Astrocyte (in vitro differentiated cells and primary cell): ENCODE results near the gene OMA1.

Source experiments
- EZH2 ChIP-seq: IDR thresholded peaks from 2 replicates; pipeline ENCODE4 v1.6.1; 2012; ENCODE audit warnings: mild to moderate bottlenecking, low read length, inconsistent platforms; ENCODE audit not compliant: insufficient read depth
- TF ChIP-seq, protein P1 (sequence below): IDR thresholded peaks from 2 replicates; pipeline ENCODE4 v1.5.1; 2011; ENCODE audit warnings: low read depth, mild to moderate bottlenecking, inconsistent platforms, low read length, moderate library complexity; ENCODE audit not compliant: insufficient read depth

DNA sequence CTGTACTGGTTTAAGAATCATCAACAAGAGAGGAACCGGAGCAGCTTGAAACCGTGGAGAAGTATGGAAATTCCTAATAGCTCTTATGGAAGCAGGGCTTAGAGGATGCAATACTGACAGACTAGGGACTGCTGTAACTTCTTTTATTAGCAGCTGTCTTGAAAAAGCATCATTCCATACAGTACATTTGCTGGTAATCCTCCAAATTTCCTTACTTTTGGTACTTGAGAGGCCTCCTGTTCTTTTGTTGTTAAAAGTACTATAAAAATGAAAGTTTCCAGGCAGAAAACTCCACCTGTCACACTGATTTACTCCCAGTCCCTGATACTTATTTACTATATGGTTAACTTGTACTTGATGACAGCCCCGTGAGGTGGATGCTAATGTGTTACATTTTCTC lies 7.7 kb downstream of the OMA1 start:
- TF ChIP-seq, protein P1, sequence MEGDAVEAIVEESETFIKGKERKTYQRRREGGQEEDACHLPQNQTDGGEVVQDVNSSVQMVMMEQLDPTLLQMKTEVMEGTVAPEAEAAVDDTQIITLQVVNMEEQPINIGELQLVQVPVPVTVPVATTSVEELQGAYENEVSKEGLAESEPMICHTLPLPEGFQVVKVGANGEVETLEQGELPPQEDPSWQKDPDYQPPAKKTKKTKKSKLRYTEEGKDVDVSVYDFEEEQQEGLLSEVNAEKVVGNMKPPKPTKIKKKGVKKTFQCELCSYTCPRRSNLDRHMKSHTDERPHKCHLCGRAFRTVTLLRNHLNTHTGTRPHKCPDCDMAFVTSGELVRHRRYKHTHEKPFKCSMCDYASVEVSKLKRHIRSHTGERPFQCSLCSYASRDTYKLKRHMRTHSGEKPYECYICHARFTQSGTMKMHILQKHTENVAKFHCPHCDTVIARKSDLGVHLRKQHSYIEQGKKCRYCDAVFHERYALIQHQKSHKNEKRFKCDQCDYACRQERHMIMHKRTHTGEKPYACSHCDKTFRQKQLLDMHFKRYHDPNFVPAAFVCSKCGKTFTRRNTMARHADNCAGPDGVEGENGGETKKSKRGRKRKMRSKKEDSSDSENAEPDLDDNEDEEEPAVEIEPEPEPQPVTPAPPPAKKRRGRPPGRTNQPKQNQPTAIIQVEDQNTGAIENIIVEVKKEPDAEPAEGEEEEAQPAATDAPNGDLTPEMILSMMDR, result no peak
- no peak for TF ChIP-seq EZH2
